ENCODE results near the gene TBC1D2B. TPM values are rescaled to one million over a fixed set of nuclear protein-coding genes. Genes with fewer than 3 reads are reported as not detected.

The TBC1D2B gene
- total RNA-seq, 1 donor from 2014 or later, result 58.1 TPM

DNA sequence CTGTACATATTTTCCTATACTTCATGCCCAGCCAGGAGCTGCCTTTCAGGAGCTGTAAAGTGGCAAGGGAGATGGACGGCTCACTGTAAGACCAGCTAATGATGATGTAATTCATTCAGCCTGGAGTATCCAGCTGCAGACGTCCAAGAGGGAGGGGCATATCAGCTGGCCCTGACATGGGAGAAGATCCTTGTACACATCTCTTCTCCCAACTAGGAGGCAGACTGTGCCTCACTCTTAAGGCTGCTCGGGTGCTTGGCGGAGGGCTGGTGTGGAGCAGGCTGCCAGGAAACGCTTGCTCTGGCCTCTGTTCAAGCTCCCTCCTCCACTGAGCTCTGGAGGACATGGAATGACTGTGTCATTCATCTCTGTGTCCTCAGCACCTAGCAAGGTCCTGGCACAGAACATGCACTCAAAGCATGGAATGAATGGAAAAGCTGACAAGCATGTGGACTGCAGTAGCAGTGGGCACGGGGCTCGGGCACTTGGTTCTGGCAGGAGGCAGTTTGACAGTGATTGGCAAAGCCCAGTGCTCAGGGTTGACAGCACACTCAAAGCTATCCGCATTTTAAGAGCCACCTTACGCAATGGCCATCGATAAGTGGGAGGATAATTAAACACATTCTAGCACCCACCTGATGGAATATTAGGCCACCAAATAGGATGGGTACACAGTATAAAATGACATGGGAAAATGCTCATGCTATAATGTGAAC is 72.4 kb downstream of the TBC1D2B start:
- no peaks in the 10 kb centered on the region for H3K27me3 Mint-ChIP-seq (ENCODE audit: low read depth)
- peaks cover 44% of the 10 kb centered on the region for H3K36me3 Mint-ChIP-seq (ENCODE audit: low read depth)
- H3K9me3 Mint-ChIP-seq (ENCODE audit: low read depth), result no peaks in the 10 kb centered on the region
- DNase-seq (ENCODE audit: low spot score), result no peak
- TF ChIP-seq, protein P1, sequence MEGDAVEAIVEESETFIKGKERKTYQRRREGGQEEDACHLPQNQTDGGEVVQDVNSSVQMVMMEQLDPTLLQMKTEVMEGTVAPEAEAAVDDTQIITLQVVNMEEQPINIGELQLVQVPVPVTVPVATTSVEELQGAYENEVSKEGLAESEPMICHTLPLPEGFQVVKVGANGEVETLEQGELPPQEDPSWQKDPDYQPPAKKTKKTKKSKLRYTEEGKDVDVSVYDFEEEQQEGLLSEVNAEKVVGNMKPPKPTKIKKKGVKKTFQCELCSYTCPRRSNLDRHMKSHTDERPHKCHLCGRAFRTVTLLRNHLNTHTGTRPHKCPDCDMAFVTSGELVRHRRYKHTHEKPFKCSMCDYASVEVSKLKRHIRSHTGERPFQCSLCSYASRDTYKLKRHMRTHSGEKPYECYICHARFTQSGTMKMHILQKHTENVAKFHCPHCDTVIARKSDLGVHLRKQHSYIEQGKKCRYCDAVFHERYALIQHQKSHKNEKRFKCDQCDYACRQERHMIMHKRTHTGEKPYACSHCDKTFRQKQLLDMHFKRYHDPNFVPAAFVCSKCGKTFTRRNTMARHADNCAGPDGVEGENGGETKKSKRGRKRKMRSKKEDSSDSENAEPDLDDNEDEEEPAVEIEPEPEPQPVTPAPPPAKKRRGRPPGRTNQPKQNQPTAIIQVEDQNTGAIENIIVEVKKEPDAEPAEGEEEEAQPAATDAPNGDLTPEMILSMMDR (IDR thresholded peaks at IDR 0.05), result peak; percentile 61
- H3K4me3 Mint-ChIP-seq (ENCODE audit: unreplicated experiment), result no peak overlapping the region
- peak overlapping the region; percentile 79 for H3K27ac Mint-ChIP-seq (ENCODE audit: unreplicated experiment)
- H3K4me1 Mint-ChIP-seq (ENCODE audit: low read depth), result peaks cover 33% of the 10 kb centered on the region

- TF ChIP-seq, protein P1 (IDR thresholded peaks at IDR 0.05), result no peak
- Mint-ChIP-seq H3K27me3 (ENCODE audit: low read depth) (no peaks in the 10 kb centered on the region), H3K27ac (ENCODE audit: unreplicated experiment) (peak overlapping the region; percentile 79), H3K4me1 (ENCODE audit: low read depth) (peaks cover 33% of the 10 kb centered on the region), H3K9me3 (ENCODE audit: low read depth) (no peaks in the 10 kb centered on the region), H3K36me3 (ENCODE audit: low read depth) (peaks cover 44% of the 10 kb centered on the region), H3K4me3 (ENCODE audit: unreplicated experiment) (no peak overlapping the region)
- DNase-seq (ENCODE audit: low spot score), result no peak
These were observed 73.2 kb downstream of the TBC1D2B start for GRCh38 chr15:78004222-78004727.

- Mint-ChIP-seq H3K9me3 (ENCODE audit: low read depth) (no peaks in the 10 kb centered on the region), H3K4me3 (ENCODE audit: unreplicated experiment) (no peak overlapping the region), H3K36me3 (ENCODE audit: low read depth) (peaks cover 41% of the 10 kb centered on the region), H3K27ac (ENCODE audit: unreplicated experiment) (no peak overlapping the region), H3K27me3 (ENCODE audit: low read depth) (no peaks in the 10 kb centered on the region), H3K4me1 (ENCODE audit: low read depth) (peaks cover 33% of the 10 kb centered on the region)
- DNase-seq (ENCODE audit: low spot score), result no peak
- TF ChIP-seq, protein P1 (IDR thresholded peaks at IDR 0.05), result no peak
These were observed 73.9 kb downstream of the TBC1D2B start for GRCh38 chr15:78003539-78004008.

- TF ChIP-seq, protein P1 (IDR thresholded peaks at IDR 0.05), result no peak
- H3K4me1 Mint-ChIP-seq (ENCODE audit: low read depth), result peaks cover 33% of the 10 kb centered on the region
- DNase-seq (ENCODE audit: low spot score), result no peak
- no peaks in the 10 kb centered on the region for H3K9me3 Mint-ChIP-seq (ENCODE audit: low read depth)
- H3K27ac Mint-ChIP-seq (ENCODE audit: unreplicated experiment), result no peak overlapping the region
- H3K36me3 Mint-ChIP-seq (ENCODE audit: low read depth), result peaks cover 43% of the 10 kb centered on the region
- no peak overlapping the region for H3K4me3 Mint-ChIP-seq (ENCODE audit: unreplicated experiment)
- no peaks in the 10 kb centered on the region for H3K27me3 Mint-ChIP-seq (ENCODE audit: low read depth)
These were observed 74.5 kb downstream of the TBC1D2B start for GRCh38 chr15:78002996-78003395.

DNA sequence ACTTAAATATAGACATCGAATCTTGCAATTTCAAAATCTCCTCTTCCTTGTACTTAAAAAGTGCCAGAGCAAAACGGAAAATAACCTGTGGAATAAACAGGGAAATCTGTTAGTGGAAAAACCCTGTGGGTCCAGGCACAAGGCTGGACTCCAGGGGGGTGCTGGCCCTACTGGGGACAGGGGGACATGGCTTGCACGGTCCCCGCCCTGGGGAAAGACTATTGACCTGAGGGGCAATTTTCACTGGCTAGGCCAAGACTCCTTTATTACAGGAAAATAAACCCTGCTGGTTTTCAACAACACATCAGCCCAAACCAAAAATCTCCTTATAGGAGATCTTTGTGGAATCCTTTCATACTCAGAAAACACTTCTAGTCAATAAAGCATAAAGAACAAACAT is 75.9 kb downstream of the TBC1D2B start:
- Mint-ChIP-seq H3K4me1 (ENCODE audit: low read depth) (peaks cover 30% of the 10 kb centered on the region), H3K9me3 (ENCODE audit: low read depth) (no peaks in the 10 kb centered on the region)
- TF ChIP-seq, protein P1 (IDR thresholded peaks at IDR 0.05), result no peak

More for the DNA sequence above, 75.9 kb downstream of the TBC1D2B start:
- no peak for DNase-seq (ENCODE audit: low spot score)
- Mint-ChIP-seq H3K36me3 (ENCODE audit: low read depth) (peaks cover 38% of the 10 kb centered on the region), H3K27ac (ENCODE audit: unreplicated experiment) (no peak overlapping the region), H3K27me3 (ENCODE audit: low read depth) (no peaks in the 10 kb centered on the region), H3K4me3 (ENCODE audit: unreplicated experiment) (no peak overlapping the region)
